Thymus (tissue), 14 donors: ENCODE results near the gene LINS1. TPM values are rescaled to one million over a fixed set of nuclear protein-coding genes. Genes with fewer than 3 reads are reported as not detected.
A peak's percentile ranks its signal among the peaks of the same experiment; 100 is the strongest.

ENCODE experiments used
- DNase-seq, 9 donors: peaks; one replicate each; pipeline ENCODE4 v3.0.0-alpha.2; 2013; ENCODE audit warnings: low spot score in 9 of 9, low read depth in 6 of 9, missing footprints in 1 of 9
- H3K27ac ChIP-seq, 2 donors: one replicate each; pipeline ENCODE4 v1.5.1; 2013; ENCODE audit warnings: control low read depth in 1 of 2, low read depth in 1 of 2, low read length in 1 of 2, mild to moderate bottlenecking in 1 of 2, moderate library complexity in 1 of 2
- H3K27me3 ChIP-seq, 2 donors: one replicate each; pipeline ENCODE4 v1.5.1; 2013; ENCODE audit warnings: low read length in 1 of 2; ENCODE audit not compliant: control insufficient read depth in 2 of 2, insufficient read depth in 1 of 2
- H3K36me3 ChIP-seq, 2 donors: one replicate each; pipeline ENCODE4 v1.5.1; 2013; ENCODE audit warnings: low read length in 1 of 2, mild to moderate bottlenecking in 1 of 2, moderate library complexity in 1 of 2; ENCODE audit not compliant: control insufficient read depth in 2 of 2, insufficient read depth in 2 of 2
- H3K4me1 ChIP-seq, 2 donors: one replicate each; pipeline ENCODE4 v1.5.1; 2013; ENCODE audit warnings: low read length in 2 of 2; ENCODE audit not compliant: control insufficient read depth in 2 of 2, insufficient read depth in 2 of 2
- H3K4me3 ChIP-seq, 2 donors: one replicate each; pipeline ENCODE4 v1.5.1; 2013; ENCODE audit warnings: low read length in 2 of 2, control low read depth in 1 of 2, mild to moderate bottlenecking in 1 of 2
- H3K9me3 ChIP-seq, 2 donors: one replicate each; pipeline ENCODE4 v1.5.1; 2013; ENCODE audit warnings: low read length in 1 of 2, mild to moderate bottlenecking in 1 of 2; ENCODE audit not compliant: control insufficient read depth in 2 of 2, insufficient read depth in 1 of 2
- WGBS: extraction: QIAGEN DNeasy Blood & Tissue Kit; methylation state at CpG from one replicate; pipeline ENCODE4 v1.1.7; 2013; 5-methylcytosine and 5-hydroxymethylcytosine counted together
- long read RNA-seq, 10 donors: transcript quantifications; one replicate each; lab custom pipeline, GENCODE V29; 2026
- polyA plus RNA-seq: library from polyadenylated mRNA; stranded (reverse); fragments of 200-250 nt; gene quantifications from one replicate; pipeline ENCODE4 v1.2.3, GENCODE V29; 2013
- total RNA-seq: library from RNA; stranded (reverse); fragments of 120-200 nt; gene quantifications from one replicate; pipeline ENCODE4 v1.2.4, GENCODE V29; 2013
- donor health status: healthy.

Gene LINS1
- total RNA-seq: 29.9 TPM
- 19.1 TPM for polyA plus RNA-seq
- long read RNA-seq, donor 1, partial matches to known transcripts: 0 of 1 reads
- long read RNA-seq, donor 1, other reads (novel, unspliced or antisense): 0 of 1 reads
- long read RNA-seq, donor 2: 0 reads
- long read RNA-seq, donor 3, partial matches to known transcripts: 0 of 2 reads
- long read RNA-seq, donor 3, other reads (novel, unspliced or antisense): 0 of 2 reads
- long read RNA-seq, donor 4, partial matches to known transcripts: 0 of 1 reads
- long read RNA-seq, donor 4, other reads (novel, unspliced or antisense): 0 of 1 reads
- long read RNA-seq, donor 5, partial matches to known transcripts: 0 of 4 reads
- long read RNA-seq, donor 5, other reads (novel, unspliced or antisense): 0 of 4 reads
- long read RNA-seq, donor 6: 0 reads
- long read RNA-seq, donor 7, full-length matches to known transcripts: 5 of 5 reads
- long read RNA-seq, donor 7, partial matches to known transcripts: 0 of 5 reads
- long read RNA-seq, donor 7, other reads (novel, unspliced or antisense): 0 of 5 reads
- long read RNA-seq, donor 8, partial matches to known transcripts: 0 of 1 reads
- long read RNA-seq, donor 8, other reads (novel, unspliced or antisense): 0 of 1 reads
- long read RNA-seq, donor 9, partial matches to known transcripts: 0 of 1 reads
- long read RNA-seq, donor 9, other reads (novel, unspliced or antisense): 0 of 1 reads
- long read RNA-seq, donor 10, partial matches to known transcripts: 0 of 3 reads
- long read RNA-seq, donor 10, other reads (novel, unspliced or antisense): 0 of 3 reads

DNA sequence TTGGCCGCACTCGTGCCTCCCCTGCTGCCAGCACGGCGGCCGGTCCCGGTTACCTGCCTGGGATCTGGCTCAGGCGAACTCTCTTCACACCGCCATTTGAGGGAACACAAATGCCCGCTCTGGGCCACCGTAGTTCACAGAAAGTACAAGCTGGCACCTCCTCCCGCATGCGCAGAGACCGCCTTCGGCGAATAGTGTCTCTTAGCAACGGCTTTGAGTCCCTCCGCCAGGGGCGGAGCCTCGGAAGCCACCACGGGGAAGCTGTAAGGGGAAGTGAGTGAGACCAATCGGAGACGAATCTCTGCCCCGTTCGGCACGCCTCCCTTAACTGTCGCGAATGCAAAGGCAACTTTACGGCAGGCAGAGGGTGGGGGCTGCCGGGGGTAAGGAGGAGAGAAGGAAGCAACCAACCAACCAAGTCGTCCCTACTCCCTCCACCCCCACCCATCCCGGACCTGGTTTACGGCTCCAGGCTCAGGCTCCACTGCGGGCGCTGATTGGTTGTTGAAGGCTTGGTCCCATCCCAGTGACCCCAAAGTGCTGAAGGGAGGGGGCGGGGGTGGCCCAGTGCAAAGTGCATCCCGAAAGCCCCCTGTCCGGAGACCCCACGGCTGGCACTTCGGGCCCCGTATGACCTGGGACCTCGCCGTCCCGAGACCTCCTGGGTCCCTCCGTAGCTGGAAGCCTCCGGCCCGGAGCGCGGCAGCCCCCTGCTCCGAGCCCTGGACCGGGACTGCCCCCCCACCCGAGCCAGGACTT lies at the start of gene LINS1, which contains the start of gene ASB7:
Gene LINS1 (minus strand): TSS at position 121 of the 759 bp plus-strand sequence. CDS start 21,342 bp downstream, outside the sequence.
Gene ASB7 (plus strand): TSS at position 526 of the 759 bp plus-strand sequence. CDS start 9,628 bp downstream, outside the sequence.
- Histone ChIP-seq H3K36me3 (peaks cover 0 to 2% of the 10 kb centered on the region in 2 donors), H3K9me3 (no peaks in the 10 kb centered on the region), H3K4me3 (peak within 1 kb of the TSS; percentile 82 to 92), H3K27me3 (no peaks in the 10 kb centered on the region), H3K4me1 (peaks cover 14 to 24% of the 10 kb centered on the region in 2 donors), H3K27ac (peak within 1 kb of the TSS; percentile 77 to 85)
- under 1% methylated on average over 51 of the region's 51 CpGs for WGBS
- peak; percentile 99 to 100 (median 100) for DNase-seq

DNA sequence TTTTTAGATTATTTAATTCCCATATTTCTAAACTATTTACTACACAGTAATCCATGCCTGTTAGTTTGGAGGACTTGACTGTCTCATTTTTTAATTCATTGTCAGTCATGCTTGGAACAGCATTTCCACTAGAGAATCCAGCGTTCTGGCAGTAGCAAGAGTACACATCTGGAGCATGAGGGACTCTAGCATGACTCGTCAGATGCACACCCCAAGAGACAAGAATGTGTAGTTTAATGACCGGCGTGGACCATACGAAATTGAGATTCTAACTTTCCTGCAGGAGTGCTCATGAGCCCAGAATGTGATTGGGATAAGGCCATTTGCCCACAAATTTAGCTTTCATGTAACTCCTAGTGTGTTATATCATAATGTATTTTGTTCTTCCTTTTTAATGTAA lies 49.3 kb upstream of the LINS1 start:
- Histone ChIP-seq H3K4me3 (no peak overlapping the region), H3K4me1 (no peaks in the 10 kb centered on the region), H3K9me3 (no peaks in the 10 kb centered on the region), H3K27me3 (no peaks in the 10 kb centered on the region), H3K36me3 (peaks cover 0 to 11% of the 10 kb centered on the region in 2 donors), H3K27ac (no peak overlapping the region)
- no peak for DNase-seq
- 98% methylated on average over 5 of the region's 5 CpGs for WGBS

GRCh38 chr15:100650685-100651084 lies 48.7 kb upstream of the LINS1 start:
- 93% methylated on average over 1 of the region's 1 CpG for WGBS
- Histone ChIP-seq H3K27me3 (no peaks in the 10 kb centered on the region), H3K4me3 (no peak overlapping the region), H3K27ac (no peak overlapping the region), H3K36me3 (peaks cover 0 to 11% of the 10 kb centered on the region in 2 donors), H3K9me3 (no peaks in the 10 kb centered on the region), H3K4me1 (no peaks in the 10 kb centered on the region)
- no peak for DNase-seq

DNA sequence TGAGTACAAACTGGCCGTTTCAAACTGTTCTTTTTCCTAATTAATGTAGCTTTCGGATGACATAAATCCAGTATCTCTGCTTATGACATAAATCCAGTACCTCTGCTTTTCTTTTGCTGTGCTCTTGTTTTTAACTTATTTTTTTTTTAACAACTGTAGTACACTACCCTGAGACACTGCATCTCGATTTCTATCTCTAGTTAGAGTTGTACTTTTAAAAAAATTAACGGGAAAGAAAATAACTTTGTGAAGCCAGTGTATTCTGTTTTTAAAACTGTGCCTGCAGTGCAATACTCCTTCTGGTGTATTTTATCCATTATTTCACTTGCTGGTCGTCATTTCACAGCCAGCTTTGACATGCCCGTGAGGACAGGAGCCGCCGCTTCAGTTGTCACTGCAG lies 47.0 kb upstream of the LINS1 start:
- Histone ChIP-seq H3K27ac (no peak overlapping the region), H3K4me1 (no peaks in the 10 kb centered on the region), H3K27me3 (no peaks in the 10 kb centered on the region), H3K9me3 (no peaks in the 10 kb centered on the region), H3K4me3 (no peak overlapping the region), H3K36me3 (peaks cover 0 to 11% of the 10 kb centered on the region in 2 donors)
- DNase-seq: no peak
- WGBS: 96% methylated on average over 8 of the region's 8 CpGs

- DNase-seq: no peak
- Histone ChIP-seq H3K4me3 (no peak overlapping the region), H3K27ac (no peak overlapping the region), H3K27me3 (no peaks in the 10 kb centered on the region), H3K9me3 (no peaks in the 10 kb centered on the region), H3K4me1 (no peaks in the 10 kb centered on the region), H3K36me3 (peaks cover 0 to 11% of the 10 kb centered on the region in 2 donors)
- 97% methylated on average over 5 of the region's 5 CpGs for WGBS
Measured at GRCh38 chr15:100645671-100646070, 43.7 kb upstream of the LINS1 start.

GRCh38 chr15:100642950-100643338 lies 41.0 kb upstream of the LINS1 start:
- Histone ChIP-seq H3K27me3 (no peaks in the 10 kb centered on the region), H3K9me3 (no peaks in the 10 kb centered on the region), H3K4me1 (no peaks in the 10 kb centered on the region), H3K36me3 (no peaks in the 10 kb centered on the region), H3K4me3 (no peak overlapping the region), H3K27ac (no peak overlapping the region)
- no peak for DNase-seq
- 84% methylated on average over 4 of the region's 4 CpGs for WGBS

DNA sequence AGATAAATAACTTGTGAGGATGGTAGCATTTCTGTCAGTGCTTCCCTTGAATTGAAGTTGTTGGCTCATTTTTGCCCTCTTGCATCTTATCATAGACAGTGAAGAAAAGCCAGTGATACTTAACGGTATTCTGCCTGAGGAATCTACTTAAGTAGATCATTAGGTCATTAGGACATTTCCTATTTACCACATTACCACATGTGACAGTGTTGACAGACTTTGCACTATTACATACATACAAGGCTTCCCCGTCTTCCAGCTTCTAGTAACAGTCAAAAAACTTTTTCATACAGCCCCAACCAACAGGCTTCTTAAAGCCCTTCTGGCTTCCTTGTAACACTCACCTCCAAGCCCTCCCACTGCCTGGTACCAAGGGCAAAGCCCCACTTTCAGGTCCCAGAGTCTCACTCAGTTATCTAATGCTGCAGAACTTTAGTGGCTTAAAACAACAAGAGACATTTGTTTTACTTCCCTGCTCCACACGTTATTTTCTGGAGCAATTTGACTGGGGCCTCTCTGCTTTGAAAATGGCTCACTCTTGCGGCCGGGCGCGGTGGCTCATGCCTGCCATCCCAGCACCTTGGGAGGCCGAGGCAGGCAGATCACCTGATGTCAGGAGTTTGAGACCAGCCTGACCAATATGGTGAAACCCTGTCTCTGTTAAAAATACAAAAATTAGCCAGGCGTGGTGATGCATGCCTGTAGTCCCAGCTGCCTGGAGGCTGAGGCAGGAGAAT lies 40.4 kb upstream of the LINS1 start:
- 98% methylated on average over 9 of the region's 9 CpGs for WGBS
- Histone ChIP-seq H3K9me3 (no peaks in the 10 kb centered on the region), H3K4me3 (no peak overlapping the region), H3K27ac (no peak overlapping the region), H3K27me3 (no peaks in the 10 kb centered on the region), H3K4me1 (no peaks in the 10 kb centered on the region), H3K36me3 (no peaks in the 10 kb centered on the region)
- no peak for DNase-seq

GRCh38 chr15:100638177-100638730 lies 36.3 kb upstream of the LINS1 start:
- Histone ChIP-seq H3K27me3 (no peaks in the 10 kb centered on the region), H3K4me3 (no peak overlapping the region), H3K4me1 (no peaks in the 10 kb centered on the region), H3K27ac (no peak overlapping the region), H3K9me3 (no peaks in the 10 kb centered on the region), H3K36me3 (no peaks in the 10 kb centered on the region)
- no peak for DNase-seq
- WGBS: 98% methylated on average over 11 of the region's 11 CpGs
